ENCODE results near the gene TOP2A.

The TOP2A gene

GRCh38 chr17:40361925-40362695 is 55.6 kb downstream of the TOP2A start:
- H3K4me3 ChIP-seq (ENCODE audit: low read depth, low read length), result peak overlapping the region; percentile 61; the same call in 1 of the 2 replicates
- DNase-seq (ENCODE audit: low read depth), result no peak
- no peak for TF ChIP-seq CTCF (IDR thresholded peaks at IDR 0.05; ENCODE audit: low read depth, low read length, missing control alignments)

DNA sequence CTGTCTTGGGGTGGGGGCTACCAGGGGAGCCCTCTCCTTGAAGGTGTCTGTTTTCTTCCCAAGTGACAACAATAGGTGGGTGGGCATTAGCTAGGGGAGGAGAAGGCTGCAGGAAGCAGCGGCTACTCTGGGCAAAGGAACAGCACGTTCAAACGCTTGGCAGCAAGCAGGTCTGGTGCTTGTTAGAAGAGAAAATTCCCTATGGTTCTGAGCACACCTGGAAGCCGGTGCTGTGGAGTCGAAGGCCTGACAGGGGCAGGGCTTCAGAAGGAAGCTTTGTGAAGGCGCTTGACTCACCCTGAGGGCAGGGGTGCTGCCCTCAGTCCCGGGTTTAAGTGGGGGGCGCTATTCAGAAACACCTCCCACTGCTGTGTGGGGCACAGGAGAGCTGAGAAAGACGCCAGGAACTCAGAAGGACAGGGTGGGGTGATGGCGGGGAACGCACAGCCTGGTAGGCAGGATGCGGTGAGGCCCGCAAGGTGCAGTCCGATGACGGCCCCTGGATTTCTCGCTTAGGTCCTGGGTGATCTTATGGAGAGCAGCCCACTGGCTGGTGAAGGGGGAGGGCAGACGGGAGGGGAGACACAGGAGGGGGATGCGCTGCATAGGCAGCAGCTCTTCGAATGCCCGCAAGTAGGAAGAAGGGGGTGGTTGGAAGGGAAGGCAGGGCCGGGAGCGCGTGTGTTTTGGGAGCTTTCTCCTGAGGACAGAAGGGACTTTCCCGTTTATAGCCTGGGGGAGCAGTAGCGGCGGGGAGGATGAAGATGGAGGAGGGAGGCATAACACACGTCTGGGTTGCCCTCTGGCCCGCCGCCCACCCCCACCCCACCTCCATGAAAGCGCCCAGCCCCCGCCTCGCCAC is 56.4 kb downstream of the TOP2A start:
- no peak for TF ChIP-seq CTCF (IDR thresholded peaks at IDR 0.05; ENCODE audit: low read depth, low read length, missing control alignments)
- no peak for DNase-seq (ENCODE audit: low read depth)
- no peak overlapping the region for H3K4me3 ChIP-seq (ENCODE audit: low read depth, low read length)

GRCh38 chr17:40360091-40360490 is 57.6 kb downstream of the TOP2A start:
- no peak for DNase-seq (ENCODE audit: low read depth)
- no peak for TF ChIP-seq CTCF (IDR thresholded peaks at IDR 0.05; ENCODE audit: low read depth, low read length, missing control alignments)
- no peak overlapping the region for H3K4me3 ChIP-seq (ENCODE audit: low read depth, low read length)

DNA sequence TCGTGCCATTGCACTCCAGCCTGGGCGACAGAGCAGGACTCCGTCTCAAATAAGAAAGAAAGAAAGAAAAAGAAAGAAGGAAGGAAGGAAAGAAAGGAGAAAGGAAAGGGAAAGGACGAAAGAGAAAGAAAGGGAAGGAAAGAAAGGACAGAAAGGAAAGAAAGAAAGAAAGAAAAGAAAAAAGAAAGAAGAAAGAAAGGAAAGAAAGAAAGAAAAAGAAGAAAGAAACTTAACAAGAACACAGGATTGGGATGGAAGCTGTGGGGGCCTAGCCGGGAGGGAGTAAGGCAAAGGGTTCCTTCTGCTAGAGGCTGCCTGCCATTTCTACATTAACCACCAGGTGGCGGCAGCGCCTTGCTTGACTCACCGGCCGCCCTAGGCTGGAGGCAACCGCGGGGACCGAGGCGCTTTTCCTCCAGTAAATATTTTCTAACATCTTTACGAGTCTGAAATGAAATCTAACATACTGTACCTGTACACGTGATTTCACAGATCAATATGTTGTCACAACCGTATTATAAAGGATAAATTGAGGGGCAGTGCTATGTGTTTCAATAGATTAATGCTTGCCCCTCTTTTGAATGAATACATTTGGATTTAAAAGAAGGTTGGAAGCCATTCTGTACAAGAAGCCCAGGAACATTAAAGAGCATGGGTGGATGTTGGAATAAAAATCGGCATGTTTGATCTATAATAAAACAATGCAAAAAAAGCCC is 59.2 kb downstream of the TOP2A start:
- no peak overlapping the region for H3K4me3 ChIP-seq (ENCODE audit: low read depth, low read length)
- TF ChIP-seq CTCF (IDR thresholded peaks at IDR 0.05; ENCODE audit: low read depth, low read length, missing control alignments), result peak; percentile 94
- DNase-seq (ENCODE audit: low read depth), result no peak

DNA sequence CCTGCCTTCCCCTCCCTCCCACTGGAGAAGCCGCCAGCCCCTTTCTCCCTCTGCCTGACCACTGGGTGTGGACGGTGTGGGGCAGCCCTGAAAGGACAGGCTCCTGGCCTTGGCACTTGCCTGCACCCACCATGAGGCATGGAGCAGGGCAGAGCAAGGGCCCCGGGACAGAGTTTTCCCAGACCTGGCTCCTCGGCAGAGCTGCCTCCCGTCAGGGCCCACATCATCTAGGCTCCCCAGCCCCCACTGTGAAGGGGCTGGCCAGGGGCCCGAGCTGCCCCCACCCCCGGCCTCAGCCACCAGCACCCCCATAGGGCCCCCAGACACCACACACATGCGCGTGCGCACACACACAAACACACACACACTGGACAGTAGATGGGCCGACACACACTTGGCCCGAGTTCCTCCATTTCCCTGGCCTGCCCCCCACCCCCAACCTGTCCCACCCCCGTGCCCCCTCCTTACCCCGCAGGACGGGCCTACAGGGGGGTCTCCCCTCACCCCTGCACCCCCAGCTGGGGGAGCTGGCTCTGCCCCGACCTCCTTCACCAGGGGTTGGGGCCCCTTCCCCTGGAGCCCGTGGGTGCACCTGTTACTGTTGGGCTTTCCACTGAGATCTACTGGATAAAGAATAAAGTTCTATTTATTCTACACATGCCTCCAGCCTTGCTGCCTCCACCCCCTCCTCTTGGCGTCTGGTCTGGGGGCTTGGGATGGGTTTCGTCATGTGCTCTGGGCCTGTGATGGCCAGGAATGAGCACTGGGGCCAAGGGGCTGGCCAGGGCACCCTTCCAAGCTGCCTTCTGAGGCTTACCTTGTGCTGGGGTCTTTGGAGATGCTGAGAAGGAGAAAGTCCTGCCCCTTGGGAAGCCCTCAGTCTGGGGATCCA is 60.5 kb downstream of the TOP2A start:
- no peak for TF ChIP-seq CTCF (IDR thresholded peaks at IDR 0.05; ENCODE audit: low read depth, low read length, missing control alignments)
- DNase-seq (ENCODE audit: low read depth), result no peak
- no peak overlapping the region for H3K4me3 ChIP-seq (ENCODE audit: low read depth, low read length)
